HEK293 (cell line): ENCODE results near the gene ZSCAN12.
A peak's percentile ranks its signal among the peaks of the same experiment; 100 is the strongest.

ENCODE experiments used
- CTCF ChIA-PET: fragments of 350-600 bp; formaldehyde crosslinking; extraction: SDS; loops from one replicate; lab custom pipeline; 2021; ENCODE audit warnings: antibody characterized with exemption; lab: Yijun Ruan, JAX
- POLR2A ChIA-PET: fragments of 300-600 bp; formaldehyde crosslinking; extraction: SDS; loops from one replicate; lab custom pipeline; 2020; ENCODE audit warnings: antibody characterized with exemption, inconsistent platforms; lab: Yijun Ruan, JAX
- H3K27ac ChIP-seq: fragments of 200-500 bp; sonication (Bioruptor generic); 2 replicates; pipeline ENCODE4 v1.5.1; 2014; ENCODE audit warnings: low read depth, low read length, control low read depth, inconsistent platforms; ENCODE audit errors: extremely low read depth
- H3K36me3 ChIP-seq, 2 experiments: fragments of 200-500 bp in 1 of 2; sonication (Bioruptor generic) in 1 of 2; 1 replicate in 1 of 2; 2 replicates in 1 of 2; pipeline ENCODE4 v1.5.1; 2014 to 2017; ENCODE audit warnings: inconsistent platforms in 2 of 2, low read length in 2 of 2; ENCODE audit not compliant: control insufficient read depth in 2 of 2, insufficient read depth in 1 of 2
- H3K4me1 ChIP-seq: fragments of 200-500 bp; sonication (Bioruptor generic); 2 replicates; pipeline ENCODE4 v1.5.1; 2014; ENCODE audit warnings: mild to moderate bottlenecking, low read length, inconsistent platforms; ENCODE audit not compliant: control insufficient read depth, insufficient read depth
- H3K4me3 ChIP-seq: 2 replicates; pipeline ENCODE4 v1.5.1; 2011; ENCODE audit warnings: low read depth, mild to moderate bottlenecking, control low read depth, low read length, moderate library complexity
- H3K9me3 ChIP-seq: fragments of 200-500 bp; sonication (Bioruptor generic); 2 replicates; pipeline ENCODE4 v1.5.1; 2014; ENCODE audit warnings: low read depth, low read length, inconsistent platforms; ENCODE audit not compliant: control insufficient read depth, insufficient read depth
- ATF2 ChIP-seq: fragments of 450-650 bp; formaldehyde crosslinking; IDR thresholded peaks from 2 replicates; pipeline ENCODE4 v1.5.1; 2016; ENCODE audit warnings: missing biosample characterization, missing genetic modification characterization, low read depth
- KLF7 ChIP-seq: fragments of 450-650 bp; formaldehyde crosslinking; IDR thresholded peaks from 2 replicates; pipeline ENCODE4 v1.5.1; 2016; ENCODE audit warnings: missing biosample characterization, missing genetic modification characterization, borderline replicate concordance
- MYNN ChIP-seq: fragments of 450-650 bp; formaldehyde crosslinking; IDR thresholded peaks from 2 replicates; pipeline ENCODE4 v1.5.1; 2016; ENCODE audit warnings: missing biosample characterization, missing genetic modification characterization, borderline replicate concordance
- MZF1 ChIP-seq: fragments of 450-650 bp; formaldehyde crosslinking; IDR thresholded peaks from 2 replicates; pipeline ENCODE4 v1.5.1; 2017; ENCODE audit warnings: missing biosample characterization, missing genetic modification characterization, borderline replicate concordance
- OSR2 ChIP-seq: fragments of 450-650 bp; formaldehyde crosslinking; IDR thresholded peaks from 2 replicates; pipeline ENCODE4 v1.5.1; 2016; ENCODE audit warnings: missing biosample characterization, missing genetic modification characterization
- OVOL3 ChIP-seq: fragments of 450-650 bp; formaldehyde crosslinking; IDR thresholded peaks from 2 replicates; pipeline ENCODE4 v1.5.1; 2016; ENCODE audit warnings: missing biosample characterization, missing genetic modification characterization
- PRDM1 ChIP-seq: fragments of 450-650 bp; formaldehyde crosslinking; IDR thresholded peaks from 2 replicates; pipeline ENCODE4; 2016; ENCODE audit warnings: missing biosample characterization, missing genetic modification characterization
- RBAK ChIP-seq: fragments of 450-650 bp; formaldehyde crosslinking; IDR thresholded peaks from 2 replicates; pipeline ENCODE4 v1.5.1; 2016; ENCODE audit warnings: missing biosample characterization, missing genetic modification characterization
- TRIM28 ChIP-seq: IDR thresholded peaks from 2 replicates; pipeline ENCODE4 v1.6.1; 2011; ENCODE audit warnings: low read length, control low read depth, borderline replicate concordance
- ZBTB10 ChIP-seq: fragments of 450-650 bp; formaldehyde crosslinking; IDR thresholded peaks from 2 replicates; pipeline ENCODE4 v1.5.1; 2016; ENCODE audit warnings: missing biosample characterization, missing genetic modification characterization
- ZNF366 ChIP-seq: fragments of 450-650 bp; formaldehyde crosslinking; conservative IDR thresholded peaks from 2 replicates; pipeline ENCODE4 v1.5.1; 2016; ENCODE audit warnings: missing biosample characterization, missing genetic modification characterization
- ZNF529 ChIP-seq: fragments of 450-650 bp; formaldehyde crosslinking; IDR thresholded peaks from 2 replicates; pipeline ENCODE4 v1.5.1; 2017; ENCODE audit warnings: missing genetic modification characterization, missing biosample characterization; ENCODE audit not compliant: insufficient replicate concordance
- ZNF776 ChIP-seq: fragments of 450-650 bp; formaldehyde crosslinking; IDR thresholded peaks from 2 replicates; pipeline ENCODE4 v1.5.0; 2017; ENCODE audit warnings: missing biosample characterization, missing genetic modification characterization, borderline replicate concordance
- ZSCAN18 ChIP-seq: fragments of 450-650 bp; formaldehyde crosslinking; IDR thresholded peaks from 2 replicates; pipeline ENCODE4 v1.5.1; 2016; ENCODE audit warnings: missing biosample characterization, missing genetic modification characterization
- ZSCAN5A ChIP-seq: fragments of 450-650 bp; formaldehyde crosslinking; IDR thresholded peaks from 2 replicates; pipeline ENCODE4 v1.5.1; 2016; ENCODE audit warnings: missing biosample characterization, missing genetic modification characterization
- TF ChIP-seq, protein P1 (sequence below): fragments of 450-650 bp; formaldehyde crosslinking; optimal IDR thresholded peaks from 2 replicates; pipeline ENCODE3; 2016; ENCODE audit warnings: missing biosample characterization, mild to moderate bottlenecking, missing genetic modification characterization

The ZSCAN12 gene

GRCh38 chr6:28353356-28353755, 46.2 kb downstream of the ZSCAN12 start (continued):
- TF ChIP-seq ZSCAN5A (tag by site-specific recombination) (no peak), OVOL3 (tag by site-specific recombination) (no peak), ZSCAN18 (tag by site-specific recombination) (no peak), TRIM28 (no peak), RBAK (tag by site-specific recombination) (no peak), OSR2 (tag by site-specific recombination) (no peak), ATF2 (tag by site-specific recombination) (no peak), ZBTB10 (tag by site-specific recombination) (no peak)
- TF ChIP-seq, protein P1, sequence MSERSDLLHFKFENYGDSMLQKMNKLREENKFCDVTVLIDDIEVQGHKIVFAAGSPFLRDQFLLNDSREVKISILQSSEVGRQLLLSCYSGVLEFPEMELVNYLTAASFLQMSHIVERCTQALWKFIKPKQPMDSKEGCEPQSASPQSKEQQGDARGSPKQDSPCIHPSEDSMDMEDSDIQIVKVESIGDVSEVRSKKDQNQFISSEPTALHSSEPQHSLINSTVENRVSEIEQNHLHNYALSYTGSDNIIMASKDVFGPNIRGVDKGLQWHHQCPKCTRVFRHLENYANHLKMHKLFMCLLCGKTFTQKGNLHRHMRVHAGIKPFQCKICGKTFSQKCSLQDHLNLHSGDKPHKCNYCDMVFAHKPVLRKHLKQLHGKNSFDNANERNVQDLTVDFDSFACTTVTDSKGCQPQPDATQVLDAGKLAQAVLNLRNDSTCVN = no peak
- TF ChIP-seq, all 188 proteins: peak for 0

- TF ChIP-seq MZF1 (tag by site-specific recombination) (no peak), ZNF366 (tag by site-specific recombination) (peak; percentile 96), KLF7 (peak; percentile 30; the same call in 1 of the 2 replicates), ZNF529 (tag by site-specific recombination) (no peak), MYNN (tag by site-specific recombination) (no peak), PRDM1 (tag by site-specific recombination) (peak; percentile 99), ZNF776 (no peak)
- Histone ChIP-seq H3K36me3 (peaks cover 0 to 8% of the 10 kb centered on the region in 2 experiments; a peak in 1 of 3 replicates), H3K27ac (no peak overlapping the region), H3K4me1 (peaks cover 4% of the 10 kb centered on the region; the same call in 1 of the 2 replicates), H3K4me3 (no peak overlapping the region), H3K9me3 (no peaks in the 10 kb centered on the region)
- ChIA-PET POLR2A (interaction anchor here (2.2 kb wide), 1 partner anchor 70 kb away, joined by 12 read pairs; the partner anchor contains the start of gene PGBD1), CTCF (interaction anchor here (0.6 kb wide), 1 partner anchor 543 kb away, joined by 3 read pairs; a partner anchor contains a TSS)
Measured at GRCh38 chr6:28351493-28351925, 48.0 kb downstream of the ZSCAN12 start.
